Hematopoietic multipotent progenitor cell treated with erythropoietin and hydrocortisone succinate and interleukin-3 and kit ligand, for 8 days (in vitro differentiated cells): ENCODE results near the gene POLR2L.

Experiments used
- DNase-seq: peaks from one replicate; pipeline ENCODE4 v3.0.0-alpha.2; 2015

Gene POLR2L

DNA sequence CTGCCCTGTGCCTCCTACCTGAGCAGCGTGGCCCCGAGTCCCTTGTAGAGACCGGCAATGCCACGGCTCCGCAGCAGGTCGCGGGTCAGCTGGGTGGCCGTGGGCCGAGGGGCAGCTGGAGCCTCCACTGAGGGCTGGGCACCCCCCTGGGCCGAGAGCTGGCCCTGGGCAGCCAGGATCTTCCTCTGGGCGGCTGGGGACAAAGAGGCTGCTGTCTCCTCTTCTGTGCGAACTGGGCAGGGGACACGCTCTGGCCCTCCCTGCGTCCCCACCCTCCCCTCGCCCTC, 49.9 kb downstream of the POLR2L start:
- no peak for DNase-seq

DNA sequence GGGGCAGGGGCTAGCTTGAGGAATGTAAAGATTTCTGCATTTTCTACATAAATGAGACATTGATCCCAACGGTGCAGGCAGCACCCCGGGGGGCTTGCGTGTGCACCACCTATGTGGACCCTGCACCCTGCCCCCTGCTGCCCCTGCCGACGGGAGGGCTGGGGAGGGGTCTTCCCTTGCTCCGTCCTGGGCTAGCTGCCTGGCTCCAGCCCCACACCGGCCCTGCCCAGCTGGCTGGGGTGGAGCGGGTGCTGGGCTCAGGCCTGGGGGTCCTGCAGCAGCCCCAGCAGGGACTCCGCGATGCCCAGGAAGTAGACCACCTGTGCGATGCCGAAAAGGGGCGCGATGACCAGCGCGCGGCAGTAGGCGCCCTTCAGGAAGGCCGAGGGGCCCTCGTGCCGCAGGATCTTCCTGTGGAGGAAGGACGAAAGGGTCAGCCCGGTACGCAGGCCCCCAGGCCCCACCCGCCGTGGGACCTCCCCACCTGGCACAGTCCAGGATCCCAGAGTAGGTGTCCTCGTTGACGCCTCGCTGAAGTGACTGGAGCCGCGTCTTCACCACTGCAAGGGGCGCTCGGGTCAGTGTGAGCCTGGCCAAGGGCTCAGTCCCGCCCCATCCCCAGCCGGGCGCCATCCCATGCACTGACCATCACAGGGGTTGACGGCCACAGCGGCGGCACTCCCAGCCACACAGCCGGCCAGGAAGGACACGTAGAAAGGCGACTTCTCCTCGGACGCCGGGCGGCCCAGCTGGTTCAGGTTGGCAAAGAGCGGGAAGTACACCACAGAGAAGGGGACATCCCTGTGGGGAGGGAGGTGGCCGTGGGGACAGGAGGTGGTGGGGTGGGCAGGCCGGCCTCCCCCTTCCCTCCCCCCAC, 50.4 kb downstream of the POLR2L start:
- no peak for DNase-seq

DNA sequence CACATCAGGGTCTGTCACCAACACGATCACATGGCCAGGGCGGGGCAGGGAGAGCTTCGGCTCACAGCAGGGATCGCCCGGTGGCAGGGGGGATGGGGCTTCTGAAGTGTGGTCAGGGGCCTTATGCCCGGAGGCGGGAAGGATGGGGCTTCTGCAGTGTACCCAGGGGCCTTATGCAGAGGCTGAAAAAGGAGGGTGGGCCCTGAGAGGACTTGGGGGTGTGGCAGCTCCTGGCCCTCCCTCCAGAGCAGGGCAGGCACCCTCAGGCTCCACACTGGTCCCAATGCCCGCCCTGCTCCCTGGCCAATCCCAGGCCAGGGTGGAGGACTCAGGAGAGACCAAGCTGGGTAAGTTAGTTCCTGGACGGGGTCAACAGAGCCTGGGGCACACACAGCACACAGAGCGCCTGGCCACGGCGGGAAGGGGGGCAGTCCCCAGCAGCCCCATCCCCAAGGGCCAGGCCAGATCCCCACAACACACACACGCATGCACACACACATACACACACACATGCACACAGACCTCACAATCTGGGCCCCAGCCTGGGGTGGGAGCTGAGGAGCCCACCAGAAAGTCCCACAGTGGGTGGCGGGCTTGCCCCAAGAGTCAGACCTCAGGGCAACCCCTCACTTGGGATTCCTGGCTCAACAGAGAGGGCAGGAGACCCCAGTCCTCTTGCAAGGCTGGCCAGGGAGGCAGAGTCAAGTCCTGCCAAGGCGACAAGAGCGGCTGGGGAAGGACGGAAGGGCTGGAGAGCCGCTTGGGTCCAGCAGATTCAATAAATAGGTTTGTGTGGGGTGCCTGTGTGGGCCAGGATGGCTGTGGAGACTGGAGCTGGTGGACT, 51.4 kb downstream of the POLR2L start:
- DNase-seq = no peak

- DNase-seq = no peak
These were observed 52.4 kb downstream of the POLR2L start, which contains the start of gene CEND1 for GRCh38 chr11:789943-790342. CEND1 (minus strand) TSS chr11:790090; CDS start chr11:788576, 1,514 bp downstream.
